Measurements from ENCODE around the gene AUTS2.

- TF ChIP-seq, protein P1, sequence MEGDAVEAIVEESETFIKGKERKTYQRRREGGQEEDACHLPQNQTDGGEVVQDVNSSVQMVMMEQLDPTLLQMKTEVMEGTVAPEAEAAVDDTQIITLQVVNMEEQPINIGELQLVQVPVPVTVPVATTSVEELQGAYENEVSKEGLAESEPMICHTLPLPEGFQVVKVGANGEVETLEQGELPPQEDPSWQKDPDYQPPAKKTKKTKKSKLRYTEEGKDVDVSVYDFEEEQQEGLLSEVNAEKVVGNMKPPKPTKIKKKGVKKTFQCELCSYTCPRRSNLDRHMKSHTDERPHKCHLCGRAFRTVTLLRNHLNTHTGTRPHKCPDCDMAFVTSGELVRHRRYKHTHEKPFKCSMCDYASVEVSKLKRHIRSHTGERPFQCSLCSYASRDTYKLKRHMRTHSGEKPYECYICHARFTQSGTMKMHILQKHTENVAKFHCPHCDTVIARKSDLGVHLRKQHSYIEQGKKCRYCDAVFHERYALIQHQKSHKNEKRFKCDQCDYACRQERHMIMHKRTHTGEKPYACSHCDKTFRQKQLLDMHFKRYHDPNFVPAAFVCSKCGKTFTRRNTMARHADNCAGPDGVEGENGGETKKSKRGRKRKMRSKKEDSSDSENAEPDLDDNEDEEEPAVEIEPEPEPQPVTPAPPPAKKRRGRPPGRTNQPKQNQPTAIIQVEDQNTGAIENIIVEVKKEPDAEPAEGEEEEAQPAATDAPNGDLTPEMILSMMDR (IDR thresholded peaks at IDR 0.05; ENCODE audit: insufficient read depth, low read length) = no peak
- TF ChIP-seq POLR2AphosphoS5 (IDR thresholded peaks at IDR 0.05; ENCODE audit: low read depth) (no peak), GABPA (IDR thresholded peaks at IDR 0.05; ENCODE audit: low read depth) (no peak)
- TF ChIP-seq, protein P2, sequence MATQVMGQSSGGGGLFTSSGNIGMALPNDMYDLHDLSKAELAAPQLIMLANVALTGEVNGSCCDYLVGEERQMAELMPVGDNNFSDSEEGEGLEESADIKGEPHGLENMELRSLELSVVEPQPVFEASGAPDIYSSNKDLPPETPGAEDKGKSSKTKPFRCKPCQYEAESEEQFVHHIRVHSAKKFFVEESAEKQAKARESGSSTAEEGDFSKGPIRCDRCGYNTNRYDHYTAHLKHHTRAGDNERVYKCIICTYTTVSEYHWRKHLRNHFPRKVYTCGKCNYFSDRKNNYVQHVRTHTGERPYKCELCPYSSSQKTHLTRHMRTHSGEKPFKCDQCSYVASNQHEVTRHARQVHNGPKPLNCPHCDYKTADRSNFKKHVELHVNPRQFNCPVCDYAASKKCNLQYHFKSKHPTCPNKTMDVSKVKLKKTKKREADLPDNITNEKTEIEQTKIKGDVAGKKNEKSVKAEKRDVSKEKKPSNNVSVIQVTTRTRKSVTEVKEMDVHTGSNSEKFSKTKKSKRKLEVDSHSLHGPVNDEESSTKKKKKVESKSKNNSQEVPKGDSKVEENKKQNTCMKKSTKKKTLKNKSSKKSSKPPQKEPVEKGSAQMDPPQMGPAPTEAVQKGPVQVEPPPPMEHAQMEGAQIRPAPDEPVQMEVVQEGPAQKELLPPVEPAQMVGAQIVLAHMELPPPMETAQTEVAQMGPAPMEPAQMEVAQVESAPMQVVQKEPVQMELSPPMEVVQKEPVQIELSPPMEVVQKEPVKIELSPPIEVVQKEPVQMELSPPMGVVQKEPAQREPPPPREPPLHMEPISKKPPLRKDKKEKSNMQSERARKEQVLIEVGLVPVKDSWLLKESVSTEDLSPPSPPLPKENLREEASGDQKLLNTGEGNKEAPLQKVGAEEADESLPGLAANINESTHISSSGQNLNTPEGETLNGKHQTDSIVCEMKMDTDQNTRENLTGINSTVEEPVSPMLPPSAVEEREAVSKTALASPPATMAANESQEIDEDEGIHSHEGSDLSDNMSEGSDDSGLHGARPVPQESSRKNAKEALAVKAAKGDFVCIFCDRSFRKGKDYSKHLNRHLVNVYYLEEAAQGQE (IDR thresholded peaks at IDR 0.05; ENCODE audit: insufficient replicate concordance, low read depth) = no peak
Measured at GRCh38 chr7:70354409-70355169, 756.3 kb downstream of the AUTS2 start.

Measured in HL-60 (cell line).